Activated CD8-positive, alpha-beta memory T cell treated with anti-CD3 and anti-CD28 coated beads, Interleukin-2, amount 50 U/mL, for 1 hour (primary cell): ENCODE data around the gene NAB1.
"Not testable (repeated sequence)": the region's sequence is repeated elsewhere in the genome, so short reads cannot be mapped to it uniquely, and the experiment has no call there.

Experiments used
- DNase-seq: peaks from one replicate; pipeline ENCODE4 v3.0.0-alpha.2; 2020; ENCODE audit errors: extremely low read depth

Gene NAB1

GRCh38 chr2:190649035-190649797 is at the start of gene NAB1:
TSS of gene NAB1 (plus strand) at chr2:190649083. CDS start at chr2:190659177, 10,094 bp downstream.
- DNase-seq = no peak

DNA sequence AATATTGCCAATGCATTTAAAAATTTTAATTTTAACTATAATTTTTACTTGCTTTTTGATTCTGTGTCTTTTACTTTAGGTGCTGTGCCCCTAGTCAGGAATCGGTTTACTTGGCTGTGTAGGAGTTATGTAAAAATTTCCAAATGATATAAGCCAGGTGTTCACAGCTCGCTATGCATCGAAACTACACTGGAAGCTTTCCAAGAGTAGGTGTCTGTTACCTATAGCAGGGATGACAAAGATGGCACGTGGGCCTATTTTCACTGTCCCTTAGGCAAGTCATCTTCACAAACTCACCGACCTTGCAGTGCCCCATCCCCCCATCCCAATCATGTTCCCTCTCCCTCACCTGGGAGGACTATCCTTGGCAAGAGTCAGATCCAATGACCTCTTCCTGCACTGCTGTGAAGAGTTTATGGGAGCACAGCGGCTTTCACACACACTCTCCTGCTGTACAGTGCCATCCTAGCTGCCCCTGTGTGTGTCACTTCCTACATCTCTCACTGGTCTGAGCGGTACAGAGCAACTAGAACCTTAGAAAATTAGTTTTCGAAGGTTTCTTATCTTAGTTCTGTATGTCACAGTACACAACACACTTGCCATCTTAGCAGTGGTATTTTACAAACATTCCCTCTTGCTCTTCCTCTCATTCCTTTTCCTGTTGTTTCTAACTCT is 49.2 kb upstream of the NAB1 start:
- DNase-seq = no peak

DNA sequence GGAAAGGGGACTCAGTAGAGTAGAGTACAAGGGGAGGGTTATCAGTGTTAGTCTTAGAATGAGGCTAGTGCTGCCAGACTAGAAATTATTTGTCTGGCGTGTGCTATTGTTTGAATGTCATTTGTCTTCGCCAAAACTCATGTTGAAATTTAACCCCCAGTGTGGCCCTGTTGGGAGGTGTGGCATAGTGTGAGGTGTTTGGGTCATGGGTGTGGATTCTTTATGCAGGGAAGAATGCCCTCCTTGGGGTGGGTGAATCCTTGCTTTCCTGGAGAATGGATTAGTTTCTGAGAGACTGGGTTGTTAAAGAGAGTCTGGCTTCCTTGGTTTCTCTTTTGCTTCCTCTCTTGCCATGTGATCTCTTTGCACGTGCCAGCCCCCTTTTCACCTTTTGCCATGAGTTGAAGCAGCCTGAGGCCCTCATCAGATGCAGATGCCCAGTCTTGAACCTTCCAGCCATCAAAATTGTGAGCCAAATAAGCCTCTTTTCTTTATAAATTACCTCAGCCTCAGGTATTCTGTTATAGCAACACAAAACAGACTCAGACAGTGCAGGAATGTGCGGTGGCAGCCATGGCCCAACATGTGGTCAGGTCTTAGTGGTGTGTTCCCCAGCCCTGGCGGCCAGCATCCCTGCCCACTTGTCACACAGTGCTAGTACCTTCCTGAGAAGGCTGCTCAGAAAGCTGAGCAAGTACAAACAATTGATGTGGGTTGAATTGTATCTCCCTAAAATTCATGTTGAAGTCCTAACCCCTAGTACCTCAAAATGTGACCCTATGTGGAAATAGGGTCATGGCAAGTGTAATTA is 48.4 kb upstream of the NAB1 start:
- DNase-seq = no peak

DNA sequence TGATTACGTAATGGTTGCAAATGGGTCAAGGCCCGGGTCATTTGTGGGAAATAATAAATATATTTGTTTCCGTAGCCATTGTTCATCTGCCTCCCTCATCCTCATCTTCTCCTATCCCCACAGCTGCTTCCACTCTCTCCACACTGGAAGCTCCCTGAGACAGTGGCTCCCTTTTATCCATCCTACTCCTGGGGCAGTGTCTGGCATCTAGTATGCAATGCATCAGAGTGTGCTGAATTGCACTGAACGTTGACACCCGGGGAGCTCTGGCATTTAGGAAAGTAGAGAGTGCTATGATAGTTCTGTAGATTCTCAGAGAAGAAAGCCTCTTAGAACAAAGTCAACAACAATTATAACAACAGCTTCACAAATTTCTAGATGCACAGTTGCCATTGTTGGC is 45.5 kb upstream of the NAB1 start:
- no peak for DNase-seq

DNA sequence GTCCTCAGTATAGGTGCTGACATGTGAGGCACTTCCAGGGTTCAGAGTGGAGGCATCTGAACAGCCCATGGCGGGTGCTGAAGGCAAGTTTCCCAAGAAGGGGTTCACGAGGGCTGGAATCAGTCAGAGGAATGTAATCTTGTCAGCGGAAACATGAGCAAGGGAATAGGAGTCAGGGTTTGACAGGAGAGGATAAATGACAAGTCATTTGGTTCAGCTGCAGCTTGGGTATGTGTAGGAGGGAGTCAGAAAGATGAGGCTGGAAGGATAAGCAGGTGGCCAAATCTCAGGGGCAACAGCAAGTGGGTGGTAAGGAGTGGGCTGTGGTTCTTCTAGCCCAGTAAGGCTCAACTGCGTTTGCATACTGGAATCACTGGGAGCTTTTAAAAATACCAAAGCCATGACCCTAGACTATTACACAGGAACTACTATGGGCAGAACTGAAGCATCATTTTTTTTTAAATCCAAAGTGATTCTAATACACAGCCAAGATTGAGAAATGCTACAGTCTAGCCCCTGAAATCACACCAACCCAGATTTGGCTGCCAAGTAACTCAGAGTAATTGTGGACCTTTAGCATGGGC is 41.8 kb upstream of the NAB1 start:
- no peak for DNase-seq

GRCh38 chr2:190607657-190608357 is 41.1 kb upstream of the NAB1 start:
- DNase-seq = no peak

GRCh38 chr2:190608863-190609262 is 40.0 kb upstream of the NAB1 start:
- not testable (repeated sequence) for DNase-seq

- not testable (repeated sequence) for DNase-seq
Measured at GRCh38 chr2:190609397-190609796, 39.5 kb upstream of the NAB1 start.

- DNase-seq = not testable (repeated sequence)
Measured at GRCh38 chr2:190610528-190610927, 38.4 kb upstream of the NAB1 start.

GRCh38 chr2:190615555-190616200 is 33.2 kb upstream of the NAB1 start:
- DNase-seq = no peak

- DNase-seq = no peak
Measured at GRCh38 chr2:190618030-190618429, 30.9 kb upstream of the NAB1 start.

DNA sequence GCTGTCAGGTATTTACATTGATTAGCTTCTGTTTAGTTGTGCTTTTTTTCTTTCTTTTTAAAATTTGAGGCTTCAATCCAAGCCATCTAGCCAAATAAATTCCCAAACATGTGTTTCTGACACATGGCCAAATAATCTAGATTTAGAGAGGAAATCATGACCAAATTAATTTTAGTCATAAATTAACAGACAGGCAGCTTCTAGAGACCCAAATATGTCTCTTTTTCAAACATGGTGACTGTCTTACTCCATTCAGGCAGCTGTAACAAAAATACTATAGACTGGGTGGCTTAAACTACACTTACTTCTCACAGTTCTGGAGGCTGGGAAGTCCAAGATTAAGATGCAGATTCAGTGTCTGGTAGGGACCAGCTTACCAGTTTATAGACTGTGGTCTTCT is 23.2 kb upstream of the NAB1 start:
- no peak for DNase-seq

DNA sequence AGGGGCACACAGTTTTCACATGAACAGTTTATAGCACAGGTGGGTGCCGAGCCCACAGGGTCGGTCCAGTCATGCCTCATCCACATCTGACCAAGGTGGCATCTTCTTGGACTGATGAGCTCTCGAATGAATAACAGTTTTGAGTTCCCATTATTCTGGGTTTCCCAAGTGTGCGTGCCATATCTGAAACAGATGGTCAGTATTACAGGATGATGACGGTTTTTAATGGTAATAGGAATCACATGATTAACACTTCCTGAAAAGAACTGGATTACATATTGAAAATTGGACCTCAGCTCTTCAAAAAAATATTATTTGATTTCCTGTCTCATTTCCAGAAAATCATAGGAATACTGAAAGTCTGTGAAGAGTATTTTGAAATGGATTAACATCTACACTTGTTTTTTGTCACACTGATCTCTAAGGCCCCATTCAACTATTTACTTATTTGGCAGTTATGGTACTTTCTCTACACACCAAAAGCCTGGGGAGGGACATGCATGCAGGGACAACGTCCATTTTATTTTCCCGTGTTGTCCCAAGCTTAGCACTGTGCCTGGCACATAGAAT is 22.2 kb upstream of the NAB1 start:
- no peak for DNase-seq

DNA sequence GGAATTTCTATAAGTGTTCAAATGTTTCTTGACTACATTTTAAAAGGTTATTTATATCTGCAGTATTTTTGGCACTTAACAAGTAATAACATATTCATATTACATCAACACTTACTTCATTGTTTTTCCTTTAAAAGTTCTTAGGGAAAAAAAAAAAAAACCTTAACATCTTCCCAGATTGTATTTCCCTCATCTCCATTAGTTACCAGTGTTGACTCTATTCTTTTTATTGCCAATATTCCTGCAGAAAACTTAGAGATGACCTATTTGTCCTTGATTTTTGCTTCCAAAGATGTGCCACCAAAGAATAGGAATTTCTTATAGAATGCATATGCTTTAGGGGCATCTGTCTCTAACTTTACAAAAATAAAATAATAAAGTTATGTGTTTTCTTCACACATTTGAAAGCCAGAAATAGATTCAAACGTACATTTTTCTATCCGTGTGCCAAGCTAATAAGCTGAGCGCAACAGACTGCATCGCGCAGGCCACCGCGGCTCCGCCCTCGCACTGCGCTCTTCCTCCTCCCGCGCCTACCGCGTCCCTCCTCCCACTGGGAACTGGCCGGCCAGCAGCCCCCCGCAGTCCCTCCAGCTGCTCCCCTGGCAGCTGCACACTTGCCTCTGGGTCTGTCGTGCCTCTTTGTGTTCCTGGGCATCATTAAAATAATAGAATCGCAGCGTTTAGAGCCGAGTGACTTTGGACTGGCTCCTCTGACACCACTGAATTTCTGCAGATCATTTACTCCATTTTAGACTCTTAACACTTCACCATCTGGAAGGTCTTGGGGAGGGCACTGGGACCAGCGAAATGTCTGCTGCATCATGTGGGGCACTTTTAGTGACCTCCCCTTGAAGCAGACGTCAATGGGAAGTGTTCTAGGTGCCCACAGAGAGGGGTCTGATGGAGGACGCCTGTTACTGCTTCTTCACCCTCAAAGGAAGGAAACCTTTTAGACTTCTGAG is 21.2 kb upstream of the NAB1 start:
- no peak for DNase-seq

- no peak for DNase-seq
Measured at GRCh38 chr2:190628591-190629319, 20.1 kb upstream of the NAB1 start.

GRCh38 chr2:190634381-190634780 is 14.5 kb upstream of the NAB1 start:
- no peak for DNase-seq

DNA sequence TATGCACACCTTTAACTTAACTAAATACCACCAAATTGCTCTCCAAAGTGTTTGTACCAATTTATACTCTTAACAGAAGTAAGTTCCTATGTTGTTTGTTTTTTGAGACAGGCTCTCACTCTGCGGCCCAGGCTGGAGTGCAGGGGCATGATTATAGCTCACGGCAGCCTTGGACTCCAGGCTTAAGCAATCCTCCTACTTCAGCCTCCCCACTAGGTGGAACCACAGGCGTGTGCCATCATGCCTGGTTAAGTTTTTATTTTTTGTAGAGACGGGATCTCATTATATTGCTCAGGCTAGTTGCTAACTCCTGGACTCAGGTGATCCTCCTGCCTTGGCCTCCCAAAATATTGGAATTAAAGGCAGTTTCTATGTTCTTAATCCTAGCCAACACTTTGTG is 13.1 kb upstream of the NAB1 start:
- DNase-seq = no peak

- DNase-seq = no peak
Measured at GRCh38 chr2:190636361-190636760, 12.5 kb upstream of the NAB1 start.

GRCh38 chr2:190637281-190637734 is 11.6 kb upstream of the NAB1 start:
- no peak for DNase-seq
